H1 (cell line): ENCODE results near the gene AHSG. TPM values are rescaled to one million over a fixed set of nuclear protein-coding genes. Genes with fewer than 3 reads are reported as not detected.
A peak's percentile ranks its signal among the peaks of the same experiment; 100 is the strongest.

Source experiments
- CTCF ChIA-PET: fragments of 300-600 bp; sonication (Branson Sonifier 250); formaldehyde crosslinking; loops from one replicate; lab custom pipeline; 2021; ENCODE audit not compliant: partially characterized antibody; lab: Charles Lee
- POLR2A ChIA-PET: fragments of 300-600 bp; sonication (Branson Sonifier 250); formaldehyde crosslinking; loops from one replicate; lab custom pipeline; 2021; ENCODE audit warnings: inconsistent platforms; ENCODE audit not compliant: partially characterized antibody; lab: Charles Lee
- DNase-seq, 2 experiments: peaks; one replicate each; pipeline versions ENCODE4 v3.0.0 to v3.0.0-alpha.2; 2010 to 2022; ENCODE audit warnings: low spot score in 2 of 2, low read depth in 1 of 2, mixed read lengths in 1 of 2
- FAIRE-seq: peaks from 2 replicates; lab custom pipeline; 2011; peaks lifted over from hg19 to GRCh38; lab: Jason Lieb, UNC
- H2AFZ ChIP-seq: 2 replicates; pipeline ENCODE4 v1.8.1; 2012; ENCODE audit warnings: low read length, inconsistent platforms
- H2AK5ac ChIP-seq: 2 replicates; pipeline ENCODE4 v1.6.1; 2013; ENCODE audit warnings: low read depth, low read length
- H2BK120ac ChIP-seq: replicated peaks from 2 replicates; pipeline ENCODE3; 2013; ENCODE audit warnings: low read depth, low read length, inconsistent platforms
- H2BK12ac ChIP-seq: 2 replicates; pipeline ENCODE4 v1.6.1; 2013; ENCODE audit warnings: low read depth, low read length
- H2BK15ac ChIP-seq: 2 replicates; pipeline ENCODE4 v1.6.1; 2013; ENCODE audit warnings: low read length
- H2BK20ac ChIP-seq: 2 replicates; pipeline ENCODE4 v1.6.1; 2013; ENCODE audit warnings: low read length
- H2BK5ac ChIP-seq: 2 replicates; pipeline ENCODE4 v1.6.1; 2013; ENCODE audit warnings: low read depth, low read length
- H3K14ac ChIP-seq: 2 replicates; pipeline ENCODE4 v1.6.1; 2013; ENCODE audit warnings: inconsistent platforms; ENCODE audit not compliant: insufficient read length
- H3K18ac ChIP-seq: 2 replicates; pipeline ENCODE4 v1.6.1; 2013; ENCODE audit warnings: low read length; ENCODE audit errors: extremely low read depth
- H3K23ac ChIP-seq: 2 replicates; pipeline ENCODE4 v1.6.1; 2013; ENCODE audit warnings: inconsistent platforms; ENCODE audit not compliant: insufficient read length
- H3K23me2 ChIP-seq: 2 replicates; pipeline ENCODE4 v1.6.1; 2013; ENCODE audit warnings: low read depth, low read length
- H3K27ac ChIP-seq: 2 replicates; pipeline ENCODE4 v1.6.1; 2011; ENCODE audit warnings: low read depth, low read length, inconsistent platforms
- H3K27me3 ChIP-seq, 4 experiments: replicated peaks in 1 of 4; 1 replicate in 1 of 4; 2 replicates in 3 of 4; pipeline versions ENCODE4 v1.6.1 to v1.8.1; 2011 to 2013; ENCODE audit warnings: low read length in 3 of 4, mild to moderate bottlenecking in 3 of 4, inconsistent platforms in 2 of 4, mixed read lengths in 2 of 4, moderate library complexity in 1 of 4; ENCODE audit not compliant: control insufficient read depth in 3 of 4, insufficient read depth in 3 of 4; ENCODE audit errors: extremely low read depth in 1 of 4
- H3K36me3 ChIP-seq, 4 experiments: 2 replicates each; pipeline versions ENCODE4 v1.6.1 to v1.8.1; 2011 to 2013; ENCODE audit warnings: mild to moderate bottlenecking in 4 of 4, low read length in 3 of 4, moderate library complexity in 2 of 4, control low read depth in 1 of 4, inconsistent platforms in 1 of 4; ENCODE audit not compliant: insufficient read depth in 4 of 4, control insufficient read depth in 2 of 4
- H3K4ac ChIP-seq: replicated peaks from 2 replicates; pipeline ENCODE3; 2013; ENCODE audit warnings: low read length, low read depth, mixed read lengths, inconsistent platforms; ENCODE audit not compliant: insufficient read length
- H3K4me1 ChIP-seq, 4 experiments: replicated peaks in 1 of 4; 1 replicate in 1 of 4; 2 replicates in 3 of 4; pipeline versions ENCODE4 v1.6.1 to v1.8.1; 2011 to 2013; ENCODE audit warnings: low read length in 3 of 4, inconsistent platforms in 2 of 4, mixed read lengths in 1 of 4; ENCODE audit not compliant: insufficient read depth in 4 of 4, control insufficient read depth in 3 of 4
- H3K4me2 ChIP-seq, 2 experiments: 2 replicates each; pipeline versions ENCODE4 v1.6.1 to v1.8.1; 2011 to 2013; ENCODE audit warnings: low read depth in 2 of 2, low read length in 2 of 2, control low read depth in 1 of 2, inconsistent platforms in 1 of 2, mild to moderate bottlenecking in 1 of 2; ENCODE audit not compliant: insufficient read depth in 1 of 2
- H3K4me3 ChIP-seq, 4 experiments: fragments of 200-600, 300-600 bp in 1 of 4; sonication (generic), shearing (Covaris generic), sonication (Bioruptor Twin) in 1 of 4; 2 replicates each; pipeline versions ENCODE4 v1.5.1 to v1.8.1; 2011 to 2016; ENCODE audit warnings: low read length in 4 of 4, low read depth in 3 of 4, control low read depth in 2 of 4, inconsistent platforms in 2 of 4, mild to moderate bottlenecking in 2 of 4, mixed read lengths in 1 of 4, moderate library complexity in 1 of 4; ENCODE audit not compliant: insufficient read depth in 2 of 4; ENCODE audit errors: extremely low read depth in 1 of 4
- H3K56ac ChIP-seq: replicated peaks from 2 replicates; pipeline ENCODE3; 2013; ENCODE audit warnings: low read depth, mild to moderate bottlenecking, mixed read lengths, low read length, inconsistent platforms; ENCODE audit not compliant: insufficient read length
- H3K79me1 ChIP-seq: 2 replicates; pipeline ENCODE4 v1.6.1; 2013; ENCODE audit warnings: low read depth, low read length, control low read depth
- H3K79me2 ChIP-seq, 2 experiments: 2 replicates each; pipeline versions ENCODE4 v1.6.1 to v1.8.1; 2012 to 2013; ENCODE audit warnings: low read length in 2 of 2, mild to moderate bottlenecking in 2 of 2, inconsistent platforms in 1 of 2; ENCODE audit not compliant: insufficient read depth in 2 of 2, control insufficient read depth in 1 of 2
- H3K9ac ChIP-seq, 4 experiments: replicated peaks in 1 of 4; 1 replicate in 1 of 4; 2 replicates in 3 of 4; pipeline versions ENCODE4 v1.6.1 to v1.8.1; 2011 to 2013; ENCODE audit warnings: low read depth in 3 of 4, low read length in 3 of 4, control low read depth in 2 of 4, mild to moderate bottlenecking in 2 of 4, moderate library complexity in 2 of 4, inconsistent platforms in 1 of 4; ENCODE audit errors: extremely low read depth in 1 of 4
- H3K9me3 ChIP-seq, 2 experiments: 2 replicates each; pipeline versions ENCODE4 v1.6.1 to v1.8.1; 2012 to 2013; ENCODE audit warnings: mild to moderate bottlenecking in 2 of 2, moderate library complexity in 2 of 2, control low read depth in 1 of 2, inconsistent platforms in 1 of 2, low read depth in 1 of 2, low read length in 1 of 2, mixed read lengths in 1 of 2; ENCODE audit not compliant: insufficient read depth in 2 of 2
- H4K20me1 ChIP-seq, 2 experiments: replicated peaks in 1 of 2; 2 replicates each; pipeline versions ENCODE3 to v1.8.1; 2011 to 2013; ENCODE audit warnings: inconsistent platforms in 2 of 2, low read length in 2 of 2, mild to moderate bottlenecking in 1 of 2; ENCODE audit not compliant: insufficient read depth in 2 of 2, control insufficient read depth in 1 of 2
- H4K5ac ChIP-seq: 2 replicates; pipeline ENCODE4 v1.6.1; 2013; ENCODE audit warnings: low read length, low read depth, mixed read lengths, inconsistent platforms; ENCODE audit not compliant: insufficient read length
- H4K8ac ChIP-seq: 2 replicates; pipeline ENCODE4 v1.8.0; 2013; ENCODE audit warnings: mild to moderate bottlenecking, moderate library complexity, low read length, inconsistent platforms; ENCODE audit not compliant: insufficient read depth; ENCODE audit errors: extremely low read depth
- H4K91ac ChIP-seq: replicated peaks from 2 replicates; pipeline ENCODE3; 2013; ENCODE audit warnings: low read length, mixed read lengths, inconsistent platforms; ENCODE audit not compliant: insufficient read length
- BCL11A ChIP-seq, 2 experiments: IDR thresholded peaks; one replicate each; pipeline ENCODE4 v1.6.1; 2011; ENCODE audit warnings: low read depth in 2 of 2, low read length in 2 of 2, mild to moderate bottlenecking in 2 of 2
- CBX8 ChIP-seq: fragments of 300-800, 300-1000 bp; sonication (generic); IDR thresholded peaks from 2 replicates; pipeline ENCODE4 v1.7.1; 2016; ENCODE audit warnings: low read depth, low read length, borderline replicate concordance
- E2F6 ChIP-seq: IDR thresholded peaks from 2 replicates; pipeline ENCODE4 v1.6.1; 2012; ENCODE audit warnings: inconsistent platforms
- EGR1 ChIP-seq: IDR thresholded peaks from 2 replicates; pipeline ENCODE4 v1.6.1; 2011; ENCODE audit warnings: low read depth, low read length, borderline replicate concordance
- GTF2F1 ChIP-seq: IDR thresholded peaks from 2 replicates; pipeline ENCODE4 v1.6.1; 2012; ENCODE audit warnings: low read depth, low read length, improper control_type of control experiment, borderline replicate concordance
- HDAC2 ChIP-seq, 2 experiments: fragments of 300-600 bp in 1 of 2; sonication (generic) in 1 of 2; IDR thresholded peaks; 2 replicates each; pipeline ENCODE4 v1.6.1; 2011 to 2012; ENCODE audit warnings: low read depth in 2 of 2, low read length in 2 of 2, mild to moderate bottlenecking in 2 of 2, moderate library complexity in 2 of 2, borderline replicate concordance in 1 of 2, inconsistent platforms in 1 of 2
- JUN ChIP-seq: IDR thresholded peaks from 2 replicates; pipeline ENCODE4 v1.6.1; 2011; ENCODE audit warnings: low read depth, mild to moderate bottlenecking, improper control_type of control experiment, low read length
- KDM4A ChIP-seq: IDR thresholded peaks from one replicate; pipeline ENCODE4 v1.7.1; 2012; ENCODE audit warnings: low read depth, mild to moderate bottlenecking, moderate library complexity, low read length, inconsistent platforms; ENCODE audit not compliant: severe bottlenecking
- RNF2 ChIP-seq: fragments of 200-900, 300-1000 bp; sonication (generic); IDR thresholded peaks from 2 replicates; pipeline ENCODE4 v1.7.1; 2016; ENCODE audit warnings: borderline replicate concordance, low read depth, mild to moderate bottlenecking, antibody characterized with exemption, low read length; ENCODE audit not compliant: poor library complexity, severe bottlenecking; ENCODE audit errors: missing control alignments
- USF2 ChIP-seq: IDR thresholded peaks from 2 replicates; pipeline ENCODE4 v1.6.1; 2011; ENCODE audit warnings: low read length, improper control_type of control experiment
- YY1 ChIP-seq: IDR thresholded peaks from 2 replicates; pipeline ENCODE4 v1.6.1; 2011; ENCODE audit warnings: low read depth, mild to moderate bottlenecking, low read length
- WGBS, 2 experiments: shearing (Covaris generic) in 1 of 2; methylation state at CpG; one replicate each; pipeline versions ENCODE4 v1.1.6 to v1.1.7; 2013 to 2015; ENCODE audit warnings: low lambda C conversion rate in 2 of 2, mixed read lengths in 2 of 2, inconsistent platforms in 1 of 2, low coverage in 1 of 2, missing lambda C conversion rate in 1 of 2; ENCODE audit not compliant: insufficient replicate concordance in 2 of 2, insufficient coverage in 1 of 2, insufficient read length in 1 of 2; ENCODE audit errors: extremely low coverage in 1 of 2, missing lambda C conversion rate in 1 of 2; 5-methylcytosine and 5-hydroxymethylcytosine counted together
- polyA plus RNA-seq, 7 experiments: library from polyadenylated mRNA; depleted of rRNA in 3 of 7; stranded (reverse) in 5 of 7; unstranded in 2 of 7; fragments of >200 nt in 5 of 7; fragments of 200-250 nt in 2 of 7; gene quantifications; 1 replicate in 5 of 7; 2 replicates in 1 of 7; 4 replicates in 1 of 7; pipeline versions ENCODE4 v1.2.1 to v1.2.3, GENCODE V29; 2011 to 2013; ENCODE audit warnings: missing spikeins in 2 of 7, mixed read lengths in 2 of 7
- total RNA-seq: library from RNA; stranded (reverse); fragmentation: NEBNext Ultra II Directional; extraction: Animal tissue kit (Norgen Biotek cat#: 25700); gene quantifications from 2 replicates; pipeline ENCODE4 v1.2.1, GENCODE V29; 2021

The AHSG gene
- total and polyA plus RNA-seq, 2 of the 8 experiments (the other 6 are each of a cell fraction or from before 2014, with no cell fraction given): 0.68 to 0.78 TPM

GRCh38 chr3:186640473-186640818 is 27.6 kb downstream of the AHSG start:
- Histone ChIP-seq H3K23ac (no peak overlapping the region), H3K36me3 (no peaks in the 10 kb centered on the region), H4K8ac (no peak overlapping the region), H3K9me3 (no peaks in the 10 kb centered on the region), H4K91ac (no peak overlapping the region), H3K27me3 (no peaks in the 10 kb centered on the region; a peak in 1 of 7 replicates), H2AK5ac (no peak overlapping the region), H4K5ac (peak overlapping the region; percentile 20), H2BK15ac (no peak overlapping the region), H4K20me1 (no peaks in the 10 kb centered on the region), H3K14ac (no peak overlapping the region), H3K79me2 (no peaks in the 10 kb centered on the region), H2BK5ac (no peak overlapping the region), H3K4me3 (no peak overlapping the region), H2BK12ac (no peak overlapping the region), H3K4me1 (peaks cover 5 to 12% (median 8%) of the 10 kb centered on the region in 4 experiments; a peak in 5 of 7 replicates), H3K9ac (no peak overlapping the region), H3K4me2 (no peak overlapping the region), H3K79me1 (no peaks in the 10 kb centered on the region), H2BK20ac (no peak overlapping the region; the same call in 1 of the 2 replicates), H3K23me2 (no peaks in the 10 kb centered on the region), H3K4ac (no peak overlapping the region), H3K27ac (no peak overlapping the region), H3K56ac (no peak overlapping the region), H2AFZ (peak overlapping the region; percentile 25; the same call in 1 of the 2 replicates), H3K18ac (0 out of 2 replicates have a peak overlapping the region, but pooled peaks have one; percentile 19), H2BK120ac (no peak overlapping the region)
- CTCF ChIA-PET: interaction anchor here (0.9 to 1.7 kb wide), 4 partner anchors 13 to 25 kb away, joined by 3 to 5 read pairs (median 3); no protein-coding TSS in a partner anchor
- 72% methylated on average over 9 of the region's 9 CpGs; no CpG with 5 or more reads in 1 of the 2 experiments for WGBS, 2 experiments
- no peak for FAIRE-seq
- POLR2A ChIA-PET: interaction anchor here (1.4 kb wide), 1 partner anchor 143 kb away, joined by 3 read pairs; the partner anchor contains the start of gene EIF4A2
- DNase-seq: no peak
- TF ChIP-seq EGR1 (no peak), JUN (no peak), KDM4A (no peak), GTF2F1 (no peak), USF2 (no peak), RNF2 (no peak), CBX8 (no peak), E2F6 (no peak), HDAC2 (IDR thresholded peaks at IDR 0.05; ENCODE audit: borderline replicate concordance in 1 of 2, low read depth in 2 of 2, low read length in 2 of 2) (no peak), YY1 (no peak), BCL11A (IDR thresholded peaks at IDR 0.05; ENCODE audit: low read depth in 2 of 2, low read length in 2 of 2) (no peak)
